Measurements from ENCODE around the gene RUBCNL.

The RUBCNL gene

DNA sequence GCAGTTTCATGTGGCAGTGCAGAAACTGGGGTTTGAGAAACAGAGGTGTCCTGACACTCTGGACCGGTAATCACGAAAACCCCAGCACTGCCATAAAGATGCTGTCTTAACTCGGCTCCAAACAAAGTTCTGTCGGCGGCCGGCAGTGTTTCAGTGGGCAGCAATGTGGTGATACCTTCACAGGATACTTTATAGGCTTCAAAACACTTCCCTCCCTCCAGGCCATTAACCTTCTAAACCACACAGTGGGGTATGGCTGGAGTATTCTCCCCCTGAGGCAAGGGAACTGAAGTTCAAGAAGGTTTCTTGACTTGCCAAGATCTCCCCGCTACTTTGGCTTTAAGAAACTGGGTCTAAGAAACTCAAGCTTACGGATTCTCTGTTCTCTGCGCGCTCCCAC lies 1.1 kb downstream of the RUBCNL start:
- no peak overlapping the region for H3K4me3 ChIP-seq (replicated peaks; ENCODE audit: low read depth, low read length)
- DNase-seq (ENCODE audit: extremely low read depth, low read depth): no peak
- TF ChIP-seq, protein P1, sequence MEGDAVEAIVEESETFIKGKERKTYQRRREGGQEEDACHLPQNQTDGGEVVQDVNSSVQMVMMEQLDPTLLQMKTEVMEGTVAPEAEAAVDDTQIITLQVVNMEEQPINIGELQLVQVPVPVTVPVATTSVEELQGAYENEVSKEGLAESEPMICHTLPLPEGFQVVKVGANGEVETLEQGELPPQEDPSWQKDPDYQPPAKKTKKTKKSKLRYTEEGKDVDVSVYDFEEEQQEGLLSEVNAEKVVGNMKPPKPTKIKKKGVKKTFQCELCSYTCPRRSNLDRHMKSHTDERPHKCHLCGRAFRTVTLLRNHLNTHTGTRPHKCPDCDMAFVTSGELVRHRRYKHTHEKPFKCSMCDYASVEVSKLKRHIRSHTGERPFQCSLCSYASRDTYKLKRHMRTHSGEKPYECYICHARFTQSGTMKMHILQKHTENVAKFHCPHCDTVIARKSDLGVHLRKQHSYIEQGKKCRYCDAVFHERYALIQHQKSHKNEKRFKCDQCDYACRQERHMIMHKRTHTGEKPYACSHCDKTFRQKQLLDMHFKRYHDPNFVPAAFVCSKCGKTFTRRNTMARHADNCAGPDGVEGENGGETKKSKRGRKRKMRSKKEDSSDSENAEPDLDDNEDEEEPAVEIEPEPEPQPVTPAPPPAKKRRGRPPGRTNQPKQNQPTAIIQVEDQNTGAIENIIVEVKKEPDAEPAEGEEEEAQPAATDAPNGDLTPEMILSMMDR (IDR thresholded peaks at IDR 0.05; ENCODE audit: low read depth, low read length, missing control alignments): no peak

DNA sequence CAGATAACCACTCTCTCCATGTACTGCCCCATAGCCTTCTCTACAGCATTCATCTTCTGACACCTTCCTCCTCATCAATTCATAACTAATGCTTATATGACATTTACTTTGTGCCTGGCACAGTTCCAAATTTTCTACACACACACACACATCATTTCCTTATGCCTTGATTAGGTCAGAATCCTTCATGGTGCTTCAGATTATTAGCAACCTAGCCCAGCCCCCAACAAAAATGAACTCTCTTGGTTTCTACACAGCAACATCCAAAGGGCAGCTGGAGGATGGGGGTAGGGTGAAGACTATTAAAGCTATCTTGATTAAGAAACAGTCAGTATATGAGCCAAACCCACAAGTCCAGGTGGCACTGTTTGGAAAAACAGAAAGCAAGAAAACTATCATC lies 3.7 kb downstream of the RUBCNL start:
- TF ChIP-seq, protein P1 (IDR thresholded peaks at IDR 0.05; ENCODE audit: low read depth, low read length, missing control alignments): no peak
- H3K4me3 ChIP-seq (replicated peaks; ENCODE audit: low read depth, low read length): no peak overlapping the region
- no peak for DNase-seq (ENCODE audit: extremely low read depth, low read depth)

DNA sequence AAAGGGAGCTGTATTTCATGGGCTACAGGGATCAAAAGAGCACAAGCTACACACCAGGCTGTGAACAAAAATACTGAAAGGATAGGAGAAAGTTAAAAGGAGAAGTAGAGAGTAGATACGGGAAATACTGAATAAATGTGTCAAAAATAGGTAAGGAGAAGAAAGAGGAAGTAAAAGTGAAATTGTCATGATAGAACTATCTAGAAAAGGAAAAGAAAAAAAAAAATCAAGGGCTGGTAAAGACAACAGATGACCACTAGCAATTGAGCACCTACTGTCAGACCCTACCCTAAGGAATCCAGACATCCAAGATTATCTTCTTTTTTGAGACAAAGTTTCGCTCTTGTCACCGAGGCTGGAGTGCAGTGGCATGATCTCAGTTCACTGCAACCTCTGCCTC lies 4.8 kb downstream of the RUBCNL start:
- TF ChIP-seq, protein P1 (IDR thresholded peaks at IDR 0.05; ENCODE audit: low read depth, low read length, missing control alignments): no peak
- no peak overlapping the region for H3K4me3 ChIP-seq (replicated peaks; ENCODE audit: low read depth, low read length)
- DNase-seq (ENCODE audit: extremely low read depth, low read depth): no peak

DNA sequence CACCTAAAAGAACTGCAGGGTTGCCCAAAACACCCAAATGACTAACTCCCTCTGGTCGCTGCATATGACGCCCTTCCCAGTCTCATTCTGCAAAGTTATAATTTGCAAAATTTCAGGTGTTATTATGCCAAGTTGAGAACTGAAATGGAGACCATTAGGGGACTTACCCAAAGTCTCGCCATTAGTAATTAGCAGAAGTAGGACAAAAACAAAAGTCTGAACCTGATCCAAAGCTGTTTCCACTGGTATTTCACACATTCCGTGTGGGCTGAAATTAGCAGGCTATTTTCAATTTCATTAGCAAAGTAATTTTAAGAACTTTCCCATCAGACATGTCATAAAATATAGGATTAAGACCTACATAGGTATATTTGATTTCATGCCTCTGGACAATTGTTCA lies 6.8 kb downstream of the RUBCNL start:
- no peak overlapping the region for H3K4me3 ChIP-seq (replicated peaks; ENCODE audit: low read depth, low read length)
- TF ChIP-seq, protein P1 (IDR thresholded peaks at IDR 0.05; ENCODE audit: low read depth, low read length, missing control alignments): no peak
- DNase-seq (ENCODE audit: extremely low read depth, low read depth): no peak

DNA sequence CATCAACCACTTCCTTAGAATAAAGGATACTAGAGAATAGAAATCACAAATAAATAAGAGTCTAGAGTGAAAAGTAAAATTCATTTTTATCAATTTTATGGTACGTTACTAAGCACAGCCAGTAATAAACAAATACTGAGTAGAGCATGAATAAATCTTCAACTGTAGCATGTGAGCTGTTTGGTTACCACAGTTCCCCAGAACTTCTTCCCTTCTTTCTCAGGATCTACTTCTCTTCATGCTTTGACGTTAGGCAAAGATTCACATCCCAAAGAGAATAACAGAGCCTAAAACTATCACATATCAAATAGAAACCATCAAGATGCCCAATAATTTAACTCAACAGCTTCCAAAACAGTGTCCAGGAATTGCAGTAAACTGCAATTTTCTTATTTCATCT lies 7.4 kb downstream of the RUBCNL start:
- H3K4me3 ChIP-seq (replicated peaks; ENCODE audit: low read depth, low read length): no peak overlapping the region
- DNase-seq (ENCODE audit: extremely low read depth, low read depth): no peak
- TF ChIP-seq, protein P1 (IDR thresholded peaks at IDR 0.05; ENCODE audit: low read depth, low read length, missing control alignments): no peak

DNA sequence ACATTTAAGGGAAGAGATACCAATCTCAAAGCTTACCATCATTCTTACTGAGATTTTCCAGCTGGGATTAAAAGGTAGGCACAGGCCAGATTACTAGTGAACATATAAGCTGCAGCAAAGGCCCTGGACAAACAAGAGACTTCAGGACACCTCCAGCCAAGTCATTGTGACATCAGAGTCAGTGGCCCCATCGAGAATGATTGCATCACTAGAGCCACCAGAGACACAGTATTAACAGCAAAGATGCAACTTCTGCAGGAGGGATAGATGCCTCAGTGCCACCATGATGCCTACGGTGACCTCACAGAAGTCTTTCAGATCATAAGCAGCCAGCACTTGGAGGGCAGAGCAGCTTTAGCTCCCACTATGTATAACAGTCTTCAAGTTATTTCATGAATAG lies 8.6 kb downstream of the RUBCNL start:
- no peak for DNase-seq (ENCODE audit: extremely low read depth, low read depth)
- no peak overlapping the region for H3K4me3 ChIP-seq (replicated peaks; ENCODE audit: low read depth, low read length)
- TF ChIP-seq, protein P1 (IDR thresholded peaks at IDR 0.05; ENCODE audit: low read depth, low read length, missing control alignments): no peak

DNA sequence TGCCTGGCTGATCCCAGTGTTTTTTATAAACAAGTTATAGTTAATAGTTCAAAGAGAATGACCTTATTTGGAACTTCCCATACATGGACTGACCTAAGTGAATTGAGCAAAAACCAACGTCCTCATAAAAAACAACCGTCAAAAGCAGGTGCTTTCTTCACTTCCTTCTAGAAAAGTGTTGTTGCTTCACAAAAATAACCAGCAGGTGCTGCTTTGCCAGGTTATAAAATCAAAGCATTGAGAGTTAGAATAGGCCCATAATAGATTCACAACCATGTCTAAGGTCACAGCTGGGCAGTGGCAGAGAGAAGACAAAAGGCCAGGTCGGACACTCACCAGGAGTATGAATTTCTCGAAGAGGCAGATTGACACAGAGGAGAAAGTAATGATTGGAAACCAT lies 9.5 kb downstream of the RUBCNL start:
- H3K4me3 ChIP-seq (replicated peaks; ENCODE audit: low read depth, low read length): no peak overlapping the region
- no peak for DNase-seq (ENCODE audit: extremely low read depth, low read depth)
- TF ChIP-seq, protein P1 (IDR thresholded peaks at IDR 0.05; ENCODE audit: low read depth, low read length, missing control alignments): no peak
